Peyer's patch (tissue), 4 donors: ENCODE measurements around the gene ARL8A.

Experiments used
- POLR2A ChIP-seq, 2 donors: fragments of 450-650 bp; IDR thresholded peaks; one replicate each; pipeline ENCODE4 v1.5.1; 2017; ENCODE audit warnings: antibody characterized with exemption in 2 of 2, mild to moderate bottlenecking in 2 of 2, moderate library complexity in 2 of 2
- TF ChIP-seq, protein P1 (sequence below), 6 experiments: fragments of 450-650 bp in 4 of 6; fragments of 200-600 bp in 2 of 6; sonication (generic) in 1 of 6; IDR thresholded peaks; one replicate each; pipeline ENCODE4 v1.5.1; 2017 to 2019; ENCODE audit warnings: antibody characterized with exemption in 6 of 6, mild to moderate bottlenecking in 3 of 6, moderate library complexity in 1 of 6

DNA sequence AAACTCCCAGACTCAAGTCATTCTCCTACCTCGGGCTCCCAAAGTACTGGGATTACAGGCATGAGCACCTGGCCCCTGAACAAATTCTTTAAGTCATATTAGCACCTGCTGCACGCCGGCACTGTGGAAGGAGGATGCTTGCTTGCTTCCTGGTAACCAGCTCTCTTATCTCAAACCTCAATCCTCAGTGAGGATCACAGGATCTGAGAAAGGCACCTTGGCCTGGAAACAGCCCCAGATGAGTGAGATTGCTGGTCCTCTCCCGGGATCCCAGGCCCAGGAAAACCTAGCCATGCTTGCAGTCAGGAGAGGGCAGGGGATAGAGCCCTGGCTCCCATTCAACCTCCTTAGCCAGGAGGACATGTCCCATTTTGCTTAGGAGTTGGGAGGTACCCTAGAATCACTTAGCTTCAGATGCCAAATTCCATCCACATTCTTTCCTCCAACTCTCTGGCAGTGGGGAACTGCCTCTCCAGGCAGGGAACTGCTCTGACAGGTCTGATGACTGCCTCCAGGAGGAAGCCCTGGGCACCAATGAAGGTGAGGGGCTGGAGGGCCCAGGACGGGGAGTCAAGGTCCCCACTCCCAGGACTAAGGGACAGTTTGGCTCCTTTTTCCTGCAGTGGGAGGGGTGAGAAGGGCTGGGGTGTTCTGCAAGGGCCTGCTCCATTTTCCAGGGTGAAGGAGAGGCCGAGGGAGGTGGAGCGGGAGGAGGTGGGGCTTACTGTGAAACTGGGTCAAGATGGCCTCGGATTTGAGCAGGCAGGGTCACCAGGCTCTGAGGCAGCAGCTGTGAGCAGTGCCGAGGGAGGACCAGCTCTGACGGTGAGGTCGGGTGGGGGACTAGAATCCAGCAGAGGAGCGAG, 12.3 kb downstream of the ARL8A start:
- TF ChIP-seq, protein P1, sequence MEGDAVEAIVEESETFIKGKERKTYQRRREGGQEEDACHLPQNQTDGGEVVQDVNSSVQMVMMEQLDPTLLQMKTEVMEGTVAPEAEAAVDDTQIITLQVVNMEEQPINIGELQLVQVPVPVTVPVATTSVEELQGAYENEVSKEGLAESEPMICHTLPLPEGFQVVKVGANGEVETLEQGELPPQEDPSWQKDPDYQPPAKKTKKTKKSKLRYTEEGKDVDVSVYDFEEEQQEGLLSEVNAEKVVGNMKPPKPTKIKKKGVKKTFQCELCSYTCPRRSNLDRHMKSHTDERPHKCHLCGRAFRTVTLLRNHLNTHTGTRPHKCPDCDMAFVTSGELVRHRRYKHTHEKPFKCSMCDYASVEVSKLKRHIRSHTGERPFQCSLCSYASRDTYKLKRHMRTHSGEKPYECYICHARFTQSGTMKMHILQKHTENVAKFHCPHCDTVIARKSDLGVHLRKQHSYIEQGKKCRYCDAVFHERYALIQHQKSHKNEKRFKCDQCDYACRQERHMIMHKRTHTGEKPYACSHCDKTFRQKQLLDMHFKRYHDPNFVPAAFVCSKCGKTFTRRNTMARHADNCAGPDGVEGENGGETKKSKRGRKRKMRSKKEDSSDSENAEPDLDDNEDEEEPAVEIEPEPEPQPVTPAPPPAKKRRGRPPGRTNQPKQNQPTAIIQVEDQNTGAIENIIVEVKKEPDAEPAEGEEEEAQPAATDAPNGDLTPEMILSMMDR (IDR thresholded peaks at IDR 0.05), result no peak
- TF ChIP-seq POLR2A (IDR thresholded peaks at IDR 0.05), result no peak
